Neural crest cell (in vitro differentiated cells): Measurements from ENCODE around the gene TCEA2. TPM values are rescaled to one million over a fixed set of nuclear protein-coding genes. Genes with fewer than 3 reads are reported as not detected.

Experiments used
- DNase-seq: peaks from one replicate; pipeline ENCODE4 v3.0.0; 2021; ENCODE audit warnings: low read depth, mixed read lengths, low spot score
- H3K27ac Mint-ChIP-seq: one replicate; pipeline ENCODE4 v1.8.0; 2021; ENCODE audit warnings: mild to moderate bottlenecking, mixed read lengths; ENCODE audit not compliant: unreplicated experiment
- H3K27me3 Mint-ChIP-seq: 2 replicates; pipeline ENCODE4 v1.8.0; 2021; ENCODE audit warnings: low read depth, mild to moderate bottlenecking, mixed read lengths
- H3K36me3 Mint-ChIP-seq: 2 replicates; pipeline ENCODE4 v1.8.0; 2021; ENCODE audit warnings: low read depth, mild to moderate bottlenecking, mixed read lengths
- H3K4me1 Mint-ChIP-seq: 2 replicates; pipeline ENCODE4 v1.8.0; 2021; ENCODE audit warnings: mixed read lengths
- H3K4me3 Mint-ChIP-seq: one replicate; pipeline ENCODE4 v1.8.0; 2021; ENCODE audit warnings: mild to moderate bottlenecking, mixed read lengths
- H3K9me3 Mint-ChIP-seq: 2 replicates; pipeline ENCODE4 v1.8.0; 2021; ENCODE audit warnings: mixed read lengths
- total RNA-seq: library from RNA; stranded (reverse); gene quantifications from 2 replicates; pipeline ENCODE4 v1.2.1, GENCODE V29; 2021
- TF ChIP-seq, protein P1 (sequence below): fragments of 200-600 bp; sonication (generic); conservative IDR thresholded peaks from 2 replicates; pipeline ENCODE4 v1.5.0; 2021; ENCODE audit warnings: antibody characterized with exemption, mild to moderate bottlenecking

TCEA2 gene
- total RNA-seq, 1 donor from 2014 or later: 82.5 TPM

DNA sequence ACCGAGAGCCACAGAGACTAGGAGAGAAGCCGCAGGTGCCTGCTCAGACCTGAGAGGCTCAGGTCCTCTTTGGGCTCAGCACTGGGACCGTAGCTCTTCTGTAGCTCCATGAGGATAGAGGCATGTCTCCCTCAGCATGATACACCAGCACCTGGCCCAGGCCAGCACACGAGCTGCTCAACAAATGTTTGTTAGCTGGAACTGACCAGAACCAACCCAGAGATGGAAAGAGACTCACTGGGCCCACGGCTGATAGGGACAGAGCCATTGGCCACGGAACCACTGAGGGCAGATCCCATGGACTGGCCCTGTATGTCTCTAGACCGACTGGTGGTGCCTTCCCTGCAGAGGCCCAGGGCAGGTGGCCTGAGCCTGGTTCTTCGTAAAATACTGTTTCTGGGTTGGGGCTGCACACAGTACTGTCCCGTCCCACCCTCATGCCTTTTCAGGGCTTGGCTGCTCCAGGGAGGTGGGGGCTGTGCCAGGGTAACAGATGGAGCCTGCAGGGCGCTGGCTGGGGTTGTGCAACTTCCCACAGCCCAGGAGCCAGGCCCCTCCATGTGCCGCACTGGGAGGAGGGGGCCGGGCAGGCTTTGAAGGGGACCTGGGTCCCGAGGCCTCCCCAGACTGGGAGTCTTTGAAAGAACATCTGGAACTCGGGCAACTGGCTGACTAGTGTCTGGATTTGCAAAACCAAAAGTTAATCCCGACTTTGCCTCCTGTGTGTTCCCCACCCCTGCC, 21.8 kb upstream of the TCEA2 start:
- no peak for DNase-seq
- H3K36me3 Mint-ChIP-seq: no peaks in the 10 kb centered on the region
- H3K27ac Mint-ChIP-seq: no peak overlapping the region
- H3K4me3 Mint-ChIP-seq: peak overlapping the region; percentile 39
- peaks cover 92% of the 10 kb centered on the region for H3K27me3 Mint-ChIP-seq
- no peaks in the 10 kb centered on the region for H3K9me3 Mint-ChIP-seq
- TF ChIP-seq, protein P1, sequence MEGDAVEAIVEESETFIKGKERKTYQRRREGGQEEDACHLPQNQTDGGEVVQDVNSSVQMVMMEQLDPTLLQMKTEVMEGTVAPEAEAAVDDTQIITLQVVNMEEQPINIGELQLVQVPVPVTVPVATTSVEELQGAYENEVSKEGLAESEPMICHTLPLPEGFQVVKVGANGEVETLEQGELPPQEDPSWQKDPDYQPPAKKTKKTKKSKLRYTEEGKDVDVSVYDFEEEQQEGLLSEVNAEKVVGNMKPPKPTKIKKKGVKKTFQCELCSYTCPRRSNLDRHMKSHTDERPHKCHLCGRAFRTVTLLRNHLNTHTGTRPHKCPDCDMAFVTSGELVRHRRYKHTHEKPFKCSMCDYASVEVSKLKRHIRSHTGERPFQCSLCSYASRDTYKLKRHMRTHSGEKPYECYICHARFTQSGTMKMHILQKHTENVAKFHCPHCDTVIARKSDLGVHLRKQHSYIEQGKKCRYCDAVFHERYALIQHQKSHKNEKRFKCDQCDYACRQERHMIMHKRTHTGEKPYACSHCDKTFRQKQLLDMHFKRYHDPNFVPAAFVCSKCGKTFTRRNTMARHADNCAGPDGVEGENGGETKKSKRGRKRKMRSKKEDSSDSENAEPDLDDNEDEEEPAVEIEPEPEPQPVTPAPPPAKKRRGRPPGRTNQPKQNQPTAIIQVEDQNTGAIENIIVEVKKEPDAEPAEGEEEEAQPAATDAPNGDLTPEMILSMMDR: no peak
- H3K4me1 Mint-ChIP-seq: peaks cover 4% of the 10 kb centered on the region

DNA sequence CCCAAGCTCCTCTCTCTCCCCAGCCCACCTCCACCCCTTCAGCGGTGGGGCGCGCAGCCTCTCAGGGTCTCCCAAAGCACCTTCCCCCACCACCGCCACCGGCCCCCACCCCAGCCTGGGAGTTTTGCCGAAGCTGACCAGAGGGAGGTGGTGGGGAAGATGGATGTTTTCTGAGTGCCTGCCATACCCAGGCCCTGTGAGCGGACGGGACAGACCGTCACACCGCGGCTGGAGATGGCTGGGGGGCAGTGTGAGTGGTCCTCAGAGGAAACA, 21.3 kb upstream of the TCEA2 start:
- no peaks in the 10 kb centered on the region for H3K36me3 Mint-ChIP-seq
- DNase-seq: no peak
- no peak overlapping the region for H3K4me3 Mint-ChIP-seq
- no peak overlapping the region for H3K27ac Mint-ChIP-seq
- H3K9me3 Mint-ChIP-seq: no peaks in the 10 kb centered on the region
- TF ChIP-seq, protein P1: no peak
- peaks cover 4% of the 10 kb centered on the region for H3K4me1 Mint-ChIP-seq
- H3K27me3 Mint-ChIP-seq: peaks cover 92% of the 10 kb centered on the region

DNA sequence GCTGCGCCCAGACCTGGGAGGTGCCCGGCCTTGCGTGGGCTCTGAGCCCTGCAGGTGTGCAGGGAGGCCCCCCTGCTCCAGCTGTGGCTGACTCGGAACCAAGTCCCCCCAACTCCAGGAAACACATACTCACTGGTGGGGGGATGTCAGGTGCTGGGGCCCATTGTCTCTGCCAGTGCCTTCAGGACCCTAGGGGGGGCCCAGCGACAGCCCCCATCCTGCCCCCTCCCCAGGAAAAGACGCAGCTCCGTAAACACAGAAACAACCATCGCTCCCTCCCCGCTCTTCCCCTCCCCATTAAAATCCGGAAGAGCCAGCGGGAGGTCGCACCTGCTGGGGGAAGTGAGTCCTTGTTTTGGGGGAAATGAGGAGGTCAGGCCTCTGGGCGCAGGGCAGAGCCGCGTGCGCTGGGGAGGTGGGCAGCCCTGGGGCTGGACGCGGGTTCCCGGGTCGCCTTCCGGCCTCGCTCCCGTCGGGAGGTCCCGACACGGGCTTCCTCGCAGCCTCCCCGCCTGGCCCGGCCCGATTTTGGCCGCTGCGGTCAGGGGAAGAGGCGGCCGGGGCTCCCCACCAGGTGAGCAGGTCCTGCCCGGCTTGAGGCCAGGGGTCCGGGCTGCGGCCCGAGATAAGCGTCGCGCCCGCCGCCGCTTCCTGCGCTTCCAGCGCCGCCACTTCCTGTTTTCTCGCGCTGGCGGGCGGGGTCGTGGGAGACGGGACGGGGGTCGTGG, 20.8 kb upstream of the TCEA2 start:
- H3K27me3 Mint-ChIP-seq: peaks cover 92% of the 10 kb centered on the region
- no peaks in the 10 kb centered on the region for H3K9me3 Mint-ChIP-seq
- no peak for DNase-seq
- H3K4me3 Mint-ChIP-seq: no peak overlapping the region
- TF ChIP-seq, protein P1: no peak
- H3K36me3 Mint-ChIP-seq: no peaks in the 10 kb centered on the region
- peaks cover 4% of the 10 kb centered on the region for H3K4me1 Mint-ChIP-seq
- H3K27ac Mint-ChIP-seq: no peak overlapping the region

DNA sequence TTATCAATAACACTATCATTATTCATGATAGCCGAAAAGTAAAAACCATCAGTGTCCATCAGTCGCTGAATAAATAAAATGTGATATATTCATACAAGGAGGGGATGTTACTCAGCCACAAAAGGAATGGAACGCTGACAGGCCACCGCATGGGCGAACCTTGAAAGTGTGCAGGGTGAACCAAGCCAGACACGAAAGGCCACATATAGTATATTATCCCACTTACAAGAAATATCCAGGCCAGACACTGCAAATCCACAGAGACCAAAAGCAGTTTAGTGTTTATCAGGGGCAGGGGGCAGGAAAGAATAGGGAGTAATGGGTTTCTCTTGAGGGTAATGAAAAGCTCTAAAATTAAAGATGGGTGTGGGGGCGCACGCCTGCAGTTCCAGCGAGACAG, 19.2 kb upstream of the TCEA2 start:
- H3K9me3 Mint-ChIP-seq: no peaks in the 10 kb centered on the region
- H3K27me3 Mint-ChIP-seq: peaks cover 87% of the 10 kb centered on the region
- H3K36me3 Mint-ChIP-seq: no peaks in the 10 kb centered on the region
- no peaks in the 10 kb centered on the region for H3K4me1 Mint-ChIP-seq
- TF ChIP-seq, protein P1: no peak
- H3K4me3 Mint-ChIP-seq: peak overlapping the region; percentile 54
- DNase-seq: no peak
- no peak overlapping the region for H3K27ac Mint-ChIP-seq

DNA sequence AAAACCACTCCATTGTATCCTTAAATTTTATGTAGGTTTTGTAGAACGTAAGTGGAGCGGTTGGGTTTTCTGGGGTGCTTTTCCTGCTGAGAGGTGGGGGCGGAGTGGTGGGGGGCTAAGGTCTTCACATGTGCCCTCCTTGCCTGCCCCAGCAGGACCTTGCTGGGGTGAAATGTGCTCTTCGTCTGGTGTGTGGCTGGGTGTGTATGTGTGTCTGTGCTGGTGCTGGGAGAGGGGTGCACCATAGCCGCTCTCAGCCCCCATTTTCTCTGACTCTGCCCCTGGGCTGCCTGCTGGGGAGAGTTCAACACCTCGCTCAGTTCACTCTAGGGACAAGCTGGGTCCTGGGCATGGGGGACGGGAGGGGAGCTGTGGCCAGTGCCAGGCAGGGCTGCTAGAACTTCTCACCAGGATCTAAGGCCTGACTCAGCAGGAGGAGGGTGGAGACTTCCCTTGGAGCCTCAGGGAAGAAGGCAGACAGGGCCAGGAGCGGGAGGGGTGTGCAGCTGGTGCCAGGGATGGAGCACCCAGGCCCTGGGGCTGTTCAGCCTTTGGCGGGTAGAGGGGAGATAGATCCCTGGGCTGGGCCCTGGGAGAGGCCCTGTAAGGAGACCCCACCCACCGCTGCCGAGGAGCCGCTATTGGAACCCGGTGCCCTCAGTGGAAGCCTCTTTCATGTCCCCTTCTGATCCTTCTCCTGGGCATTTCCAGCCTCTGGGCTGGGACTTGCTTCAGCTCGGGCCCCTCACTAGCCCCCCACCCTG, 18.3 kb upstream of the TCEA2 start:
- H3K4me1 Mint-ChIP-seq: no peaks in the 10 kb centered on the region
- no peaks in the 10 kb centered on the region for H3K9me3 Mint-ChIP-seq
- H3K36me3 Mint-ChIP-seq: no peaks in the 10 kb centered on the region
- H3K4me3 Mint-ChIP-seq: peak overlapping the region; percentile 59
- H3K27ac Mint-ChIP-seq: no peak overlapping the region
- peaks cover 83% of the 10 kb centered on the region for H3K27me3 Mint-ChIP-seq
- TF ChIP-seq, protein P1: no peak
- DNase-seq: no peak
